GM21619 (cell line): Measurements from ENCODE around the gene SNRNP48.

Experiments
- ATAC-seq: cut with Tn5 transposase; IDR thresholded peaks from one replicate; pipeline ENCODE4 v1.9.1; 2021; ENCODE audit not compliant: unreplicated experiment

The SNRNP48 gene

DNA sequence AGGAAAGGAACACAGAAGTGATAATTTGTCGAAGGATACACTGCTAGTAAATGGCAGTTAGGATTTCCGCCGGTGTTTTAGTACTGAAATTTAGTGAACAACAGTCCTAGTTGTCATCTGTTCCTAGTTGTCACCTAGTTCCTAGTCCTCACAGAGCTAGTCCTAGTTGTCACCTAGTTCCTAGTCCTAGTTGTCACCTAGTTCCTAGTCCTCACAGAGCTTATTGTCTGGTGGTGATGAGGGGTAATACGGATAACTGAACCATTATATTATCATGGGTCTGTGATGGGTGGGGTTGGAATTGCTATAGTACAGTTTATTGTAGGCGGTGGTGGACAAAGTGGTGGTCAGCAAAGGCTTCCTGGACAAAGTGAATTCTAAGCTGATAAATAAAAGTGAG lies 1.8 kb downstream of the SNRNP48 start:
- no peak for ATAC-seq

DNA sequence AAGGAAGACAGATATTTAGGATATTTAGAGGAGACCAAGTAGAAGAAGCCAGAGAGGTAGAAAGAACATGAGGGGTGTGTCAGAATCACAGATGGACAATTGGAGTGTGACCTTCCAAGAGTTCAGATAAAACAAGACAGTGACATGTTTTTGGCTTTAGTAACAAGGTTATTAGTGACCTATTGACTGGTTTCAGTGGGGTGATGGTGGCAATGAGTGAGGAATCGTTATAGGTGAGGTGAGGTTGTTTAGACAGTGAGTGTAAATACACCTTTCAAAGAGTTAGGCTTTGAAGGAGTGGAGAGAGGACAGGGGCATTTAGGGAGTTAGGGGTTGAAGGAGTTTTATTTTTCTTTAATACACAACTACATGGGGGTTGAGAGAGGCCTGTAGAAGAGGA lies 3.2 kb downstream of the SNRNP48 start:
- no peak for ATAC-seq

GRCh38 chr6:7594579-7595125 lies 4.7 kb downstream of the SNRNP48 start:
- no peak for ATAC-seq

GRCh38 chr6:7604003-7604402 lies 14.0 kb downstream of the SNRNP48 start:
- no peak for ATAC-seq

- peak; percentile 60 for ATAC-seq
Observed at GRCh38 chr6:7604506-7604905, 14.5 kb downstream of the SNRNP48 start.

- ATAC-seq, result no peak
Observed at GRCh38 chr6:7615611-7616383, 25.8 kb downstream of the SNRNP48 start.

DNA sequence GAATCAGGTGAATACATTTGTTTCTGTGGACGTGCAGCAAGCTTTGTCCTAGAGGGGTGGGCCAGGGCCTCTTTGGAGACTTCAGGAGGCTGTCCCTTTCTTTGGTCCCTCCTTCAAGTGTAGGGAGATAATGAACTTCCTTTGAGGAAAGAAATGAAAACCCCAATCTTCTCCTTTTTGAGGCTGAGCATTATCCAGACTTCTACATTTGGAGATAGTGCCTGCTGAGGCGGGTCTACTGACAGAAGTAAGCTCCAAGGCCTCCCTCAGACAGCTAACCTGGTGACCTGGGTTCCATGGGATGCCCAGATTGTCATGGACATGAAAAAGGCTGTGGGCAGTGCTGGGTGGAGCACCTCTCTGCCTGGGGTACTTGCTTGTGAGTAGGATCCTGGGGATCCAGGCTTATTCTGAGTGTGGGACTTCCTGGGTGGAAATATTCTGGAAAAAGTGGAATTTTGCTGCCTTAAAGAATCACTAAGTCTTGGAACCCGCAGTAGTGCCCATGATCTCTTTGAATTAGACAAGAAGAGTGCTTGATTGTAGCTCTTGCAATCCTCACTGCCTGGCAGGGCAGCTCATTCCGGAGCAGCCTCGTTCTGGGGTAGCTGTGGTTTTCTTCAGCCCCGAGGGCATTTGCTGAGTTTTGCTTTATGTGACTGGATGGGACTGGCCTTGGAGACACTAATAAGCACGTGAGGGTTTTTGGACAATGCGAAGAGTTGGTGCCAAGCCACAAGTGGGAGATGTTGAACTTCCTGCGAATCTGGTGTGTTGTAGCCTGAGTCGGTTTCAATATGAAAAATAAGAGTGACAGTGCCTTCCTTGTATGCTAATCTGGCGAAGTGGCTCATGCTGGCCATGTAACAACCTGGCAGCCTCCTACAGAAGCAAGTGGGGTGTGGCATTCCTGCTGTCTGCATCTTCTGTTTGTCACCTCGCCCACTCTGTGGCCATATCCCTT lies 28.1 kb downstream of the SNRNP48 start:
- peak; percentile 82 for ATAC-seq

DNA sequence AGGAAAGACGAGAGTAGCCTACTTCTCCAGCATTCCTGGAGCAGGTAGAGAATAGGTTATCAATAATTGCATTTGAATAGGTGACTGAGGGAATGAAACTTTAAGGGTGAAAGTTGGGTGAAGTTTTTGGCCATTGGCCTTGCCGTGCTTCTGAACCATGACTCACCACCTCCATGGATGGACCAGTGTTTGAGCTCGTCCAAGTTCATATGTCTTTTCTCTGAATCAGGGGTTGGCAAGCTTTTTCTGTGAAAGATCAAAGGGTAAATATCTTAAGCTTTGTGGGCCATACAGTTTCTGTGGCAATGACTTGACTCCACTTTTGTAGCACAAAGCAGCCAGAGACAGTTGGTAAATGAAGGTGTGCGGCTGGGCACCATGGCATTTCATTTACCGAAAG lies 31.8 kb downstream of the SNRNP48 start:
- no peak for ATAC-seq

DNA sequence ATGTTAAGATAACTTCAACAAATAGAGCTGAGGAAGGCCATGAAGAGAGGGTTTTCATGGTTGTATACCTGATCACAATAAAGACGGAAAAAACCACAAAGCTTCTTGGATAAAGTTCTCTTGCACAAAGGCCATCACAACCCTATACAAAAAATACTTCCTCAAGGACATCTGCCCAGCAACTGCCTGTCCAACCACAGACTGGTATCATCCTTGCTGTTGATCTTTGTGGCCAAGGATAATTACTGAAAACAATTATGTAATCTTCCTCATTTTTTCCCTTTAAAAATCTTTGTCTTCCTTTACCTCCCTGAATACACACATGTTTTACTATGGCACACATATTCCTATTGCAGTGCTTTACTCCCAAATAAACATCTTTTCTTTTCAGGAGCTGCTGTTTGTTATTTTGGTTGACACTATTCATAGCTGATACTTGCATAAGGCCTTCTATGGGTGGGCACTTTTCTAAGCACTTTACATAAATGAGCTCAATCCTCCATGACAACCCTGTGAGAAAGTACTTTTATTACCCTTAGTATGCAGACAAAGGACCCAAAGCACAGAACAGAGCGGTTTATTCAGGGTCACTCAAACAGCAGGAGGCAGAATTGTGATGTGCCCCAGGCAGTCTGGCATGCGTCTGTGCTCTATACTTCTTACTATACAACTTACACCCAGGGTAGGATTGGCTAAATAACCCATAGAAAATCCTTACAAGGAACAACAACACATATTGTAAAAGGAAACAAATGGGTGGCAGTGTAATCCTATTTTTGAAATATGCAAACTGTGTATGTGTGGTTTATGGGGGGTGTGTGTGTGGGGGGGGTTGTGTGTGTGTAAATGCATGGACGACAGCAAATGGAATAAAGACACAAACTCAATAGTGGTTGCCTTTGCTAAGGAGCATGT lies 35.1 kb downstream of the SNRNP48 start:
- ATAC-seq, result no peak

- ATAC-seq, result no peak
Observed at GRCh38 chr6:7628479-7628878, 38.5 kb downstream of the SNRNP48 start.

DNA sequence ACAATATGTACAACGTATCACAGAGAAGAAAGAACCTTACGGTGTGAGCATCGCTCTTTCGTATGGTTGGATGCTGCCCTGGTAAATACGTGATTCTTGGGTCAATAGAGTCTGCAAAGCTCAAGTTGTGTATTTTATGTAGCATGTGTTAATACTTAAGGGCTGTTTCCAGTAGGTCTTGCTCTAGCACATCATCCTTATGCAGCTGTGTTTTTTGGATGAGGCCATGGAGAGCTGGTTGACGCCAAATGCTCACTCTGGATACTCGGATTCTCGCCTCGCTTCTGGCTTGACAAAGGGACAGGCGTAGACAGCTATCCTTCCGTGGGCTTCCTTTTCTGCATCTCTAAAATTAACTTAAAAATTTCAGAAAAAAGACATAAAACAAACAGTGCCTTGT lies 38.9 kb downstream of the SNRNP48 start:
- ATAC-seq, result no peak

DNA sequence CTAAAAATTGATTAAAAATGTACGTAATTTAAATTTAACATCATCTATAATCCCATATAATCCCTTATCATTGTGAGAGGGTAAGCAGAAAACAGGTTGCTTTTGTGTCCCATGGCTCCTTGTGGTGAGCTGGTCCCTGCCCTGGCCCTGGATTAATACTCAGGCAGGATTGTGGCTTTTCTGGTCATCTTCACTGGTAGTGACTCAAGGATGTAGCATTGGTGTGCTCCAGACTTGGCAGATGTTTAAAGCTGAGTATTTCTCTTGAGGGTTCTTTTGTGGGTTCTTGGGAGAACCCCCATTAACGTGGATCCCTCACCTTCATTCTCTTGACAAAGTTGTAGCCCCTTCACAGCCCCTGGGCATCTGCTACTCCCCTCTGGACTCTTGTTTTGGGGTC lies 39.3 kb downstream of the SNRNP48 start:
- no peak for ATAC-seq

DNA sequence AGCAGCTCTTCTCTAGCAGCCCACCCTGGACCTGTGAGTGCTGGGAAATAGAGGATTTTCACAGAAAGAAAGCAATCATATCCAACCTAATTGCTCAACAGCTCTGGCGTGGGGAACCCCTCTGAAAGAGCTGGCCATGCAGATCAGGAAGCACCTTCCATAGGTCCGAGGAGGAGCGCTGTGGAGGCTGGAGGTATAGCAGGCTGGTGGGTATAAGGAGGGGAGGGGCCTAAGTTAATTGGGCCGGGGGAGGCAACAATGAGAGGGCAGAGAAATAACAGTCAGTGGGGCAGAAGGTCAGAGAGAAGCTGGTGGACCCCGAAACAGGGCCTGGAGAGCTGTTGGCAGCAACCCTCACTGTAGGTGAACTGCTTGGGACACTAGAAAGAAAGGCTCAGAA lies 40.8 kb downstream of the SNRNP48 start:
- ATAC-seq, result no peak

DNA sequence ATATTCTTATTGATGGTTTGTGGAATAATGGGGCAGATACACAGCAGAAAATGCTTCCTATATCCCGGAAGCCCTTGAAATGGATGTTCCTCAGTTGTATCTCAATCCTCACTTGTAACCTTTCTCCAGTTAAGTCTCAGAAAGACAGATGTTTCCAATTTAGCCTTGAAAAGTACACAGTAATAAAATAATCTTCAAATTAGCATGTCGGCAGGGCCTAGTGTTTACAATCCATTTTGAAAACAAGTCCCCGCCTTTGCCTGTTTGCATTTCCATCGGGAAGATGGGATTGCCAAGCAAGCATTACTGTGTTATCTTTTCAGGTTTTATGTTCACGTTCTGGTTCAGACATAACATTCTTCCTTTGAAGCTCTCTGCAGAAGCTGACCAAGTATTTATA lies 41.5 kb downstream of the SNRNP48 start:
- ATAC-seq, result no peak

GRCh38 chr6:7632501-7633290 lies 42.7 kb downstream of the SNRNP48 start:
- ATAC-seq, result no peak

DNA sequence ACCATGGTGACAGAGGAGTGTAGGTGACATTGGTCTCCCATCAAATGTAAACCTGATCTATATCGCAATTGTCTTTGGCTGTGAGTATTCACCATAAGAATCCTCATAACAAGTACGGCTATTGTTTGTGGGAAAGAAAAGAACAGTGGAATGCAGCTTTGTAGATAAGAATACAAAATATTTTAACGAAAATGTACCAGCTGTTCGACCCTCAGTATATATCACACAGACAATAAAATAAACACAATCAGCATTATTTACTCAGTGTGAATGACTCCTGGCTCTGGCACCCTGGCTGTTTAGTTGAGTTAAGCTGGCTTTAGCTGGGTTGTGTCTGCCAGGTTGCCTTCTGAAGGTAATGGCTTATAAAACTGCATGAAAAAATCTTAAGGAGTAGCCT lies 43.4 kb downstream of the SNRNP48 start:
- no peak for ATAC-seq

DNA sequence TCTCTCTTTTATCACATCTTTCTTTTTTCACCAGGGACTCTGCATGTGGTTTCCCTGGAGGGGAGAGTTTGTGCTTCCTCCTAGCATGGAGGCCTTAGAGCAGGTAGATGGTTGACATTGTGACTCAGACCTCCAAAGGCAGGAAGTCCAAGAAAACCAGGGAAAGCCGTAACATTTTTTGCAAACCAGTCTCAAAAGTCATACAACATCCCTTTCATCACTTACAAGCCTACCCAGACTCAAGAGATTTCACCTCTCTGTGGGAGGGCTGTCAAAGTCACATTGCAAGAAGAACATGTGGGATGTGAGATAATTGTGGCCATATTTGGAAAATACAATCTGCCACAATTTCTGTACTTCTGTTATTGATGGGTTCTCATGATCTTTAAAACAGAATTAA lies 46.2 kb downstream of the SNRNP48 start:
- no peak for ATAC-seq

- ATAC-seq, result no peak
Observed at GRCh38 chr6:7637533-7637932, 47.5 kb downstream of the SNRNP48 start.

- no peak for ATAC-seq
Observed at GRCh38 chr6:7639427-7639826, 49.4 kb downstream of the SNRNP48 start.

DNA sequence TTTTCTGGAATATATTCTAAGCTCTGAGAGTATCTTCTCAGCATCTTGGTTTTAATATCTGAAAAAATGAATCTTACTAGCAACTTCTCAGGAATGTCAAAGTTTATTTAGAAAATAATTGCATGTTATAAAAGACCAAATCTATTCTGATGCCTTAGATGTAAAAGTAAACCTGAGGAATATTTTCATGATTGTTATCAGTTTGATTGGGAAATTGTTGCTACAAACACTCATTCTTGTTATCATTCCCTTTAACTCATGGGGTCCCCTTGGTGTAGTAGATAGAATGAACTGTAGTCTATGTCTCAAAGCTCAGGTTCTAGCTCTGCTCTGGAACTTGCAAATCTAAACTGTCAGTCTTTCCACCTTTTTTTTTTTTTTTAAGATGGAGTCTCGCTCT lies 50.0 kb downstream of the SNRNP48 start:
- no peak for ATAC-seq
